Measurements from ENCODE around the gene ACTL8.

ACTL8 gene

GRCh38 chr1:17875171-17875881 lies 120.2 kb downstream of the ACTL8 start:
- Histone ChIP-seq H3K27ac (replicated peaks) (no peak overlapping the region), H3K4me3 (replicated peaks; ENCODE audit: insufficient read depth, low read length) (no peak overlapping the region), H3K27me3 (ENCODE audit: insufficient read depth, poor library complexity, severe bottlenecking) (no peaks in the 10 kb centered on the region)
- no peak for DNase-seq (ENCODE audit: low read depth in 1 of 2, low spot score in 1 of 2)
- TF ChIP-seq REST (IDR thresholded peaks at IDR 0.05; ENCODE audit: insufficient replicate concordance, low read depth) (no peak), GABPA (IDR thresholded peaks at IDR 0.05; ENCODE audit: low read depth) (no peak), CTCF (IDR thresholded peaks at IDR 0.05; ENCODE audit: insufficient read depth, low read length) (no peak), SPI1 (IDR thresholded peaks at IDR 0.05; ENCODE audit: borderline replicate concordance, low read depth) (no peak), POLR2AphosphoS5 (IDR thresholded peaks at IDR 0.05; ENCODE audit: low read depth) (no peak)

GRCh38 chr1:17875882-17876280 lies 120.7 kb downstream of the ACTL8 start:
- DNase-seq (ENCODE audit: low read depth in 1 of 2, low spot score in 1 of 2): no peak
- Histone ChIP-seq H3K4me3 (replicated peaks; ENCODE audit: insufficient read depth, low read length) (no peak overlapping the region), H3K27me3 (ENCODE audit: insufficient read depth, poor library complexity, severe bottlenecking) (no peaks in the 10 kb centered on the region), H3K27ac (replicated peaks) (no peak overlapping the region)
- TF ChIP-seq REST (IDR thresholded peaks at IDR 0.05; ENCODE audit: insufficient replicate concordance, low read depth): no peak
- no peak for TF ChIP-seq GABPA (IDR thresholded peaks at IDR 0.05; ENCODE audit: low read depth)
- no peak for TF ChIP-seq POLR2AphosphoS5 (IDR thresholded peaks at IDR 0.05; ENCODE audit: low read depth)
- no peak for TF ChIP-seq CTCF (IDR thresholded peaks at IDR 0.05; ENCODE audit: insufficient read depth, low read length)
- no peak for TF ChIP-seq SPI1 (IDR thresholded peaks at IDR 0.05; ENCODE audit: borderline replicate concordance, low read depth)
